PC-3 (cell line): Measurements from ENCODE around the gene FAR1. TPM values are rescaled to one million over a fixed set of nuclear protein-coding genes. Genes with fewer than 3 reads are reported as not detected.
A peak's percentile ranks its signal among the peaks of the same experiment; 100 is the strongest.

Source experiments
- ATAC-seq: fragments of 200-7000 bp; cut with Tn5 transposase; 2 replicates; pipeline ENCODE4 v1.9.1; 2020; ENCODE audit warnings: mild to moderate bottlenecking, moderate library complexity
- BruUV-seq: library from RNA; stranded (reverse); fragments of 400-500 nt; replicated peaks from 2 replicates; lab custom pipeline; 2021; lab: Mats Ljungman, UMichigan
- CTCF ChIA-PET: fragments of 300-600 bp; sonication (Branson Sonifier 250); formaldehyde crosslinking; loops from one replicate; lab custom pipeline; 2022; ENCODE audit warnings: antibody characterized with exemption; lab: Charles Lee
- POLR2A ChIA-PET: fragments of 300-600 bp; sonication (Branson Sonifier 250); formaldehyde crosslinking; loops from one replicate; lab custom pipeline; 2022; ENCODE audit warnings: antibody characterized with exemption; ENCODE audit not compliant: unreplicated experiment; lab: Charles Lee
- DNase-seq: peaks from one replicate; pipeline ENCODE4 v3.0.0-alpha.2; 2015
- H2AFZ ChIP-seq: fragments of 300-600 bp; sonication (generic); 2 replicates; pipeline ENCODE4 v1.6.0; 2016; ENCODE audit warnings: antibody characterized with exemption, low read length
- H3F3A ChIP-seq: fragments of 300-600 bp; sonication (generic); one replicate; pipeline ENCODE4 v1.6.0; 2017; ENCODE audit warnings: antibody characterized with exemption, low read length, control low read depth, mild to moderate bottlenecking; ENCODE audit not compliant: unreplicated experiment
- H3K27ac ChIP-seq: fragments of 300-600 bp; sonication (generic); 2 replicates; pipeline ENCODE4 v1.5.1; 2016; ENCODE audit warnings: mild to moderate bottlenecking, low read length
- H3K27me3 ChIP-seq: fragments of 300-600 bp; sonication (generic); 2 replicates; pipeline ENCODE4 v1.6.1; 2016; ENCODE audit warnings: low read length, mixed read lengths
- H3K36me3 ChIP-seq: fragments of 300-600 bp; sonication (generic); 2 replicates; pipeline ENCODE4 v1.6.1; 2016; ENCODE audit warnings: low read depth, mixed run types, low read length, mixed read lengths
- H3K4me1 ChIP-seq: fragments of 300-600 bp; sonication (generic); 2 replicates; pipeline ENCODE4 v1.5.1; 2016; ENCODE audit warnings: low read length; ENCODE audit not compliant: insufficient read depth
- H3K4me2 ChIP-seq: fragments of 300-600 bp; sonication (generic); 2 replicates; pipeline ENCODE4 v1.6.0; 2016; ENCODE audit warnings: low read length
- H3K4me3 ChIP-seq: fragments of 300-600 bp; sonication (generic); 2 replicates; pipeline ENCODE4 v1.5.1; 2016; ENCODE audit warnings: mild to moderate bottlenecking, low read length, mixed read lengths
- H3K79me2 ChIP-seq: fragments of 300-600 bp; sonication (generic); 2 replicates; pipeline ENCODE4 v1.6.1; 2017; ENCODE audit warnings: low read length, mixed read lengths
- H3K9ac ChIP-seq: fragments of 300-600 bp; sonication (generic); 2 replicates; pipeline ENCODE4 v1.6.0; 2016; ENCODE audit warnings: mild to moderate bottlenecking, low read length
- H3K9me2 ChIP-seq: fragments of 300-600 bp; sonication (generic); replicated peaks from 2 replicates; pipeline ENCODE4 v1.6.1; 2016; ENCODE audit warnings: mixed run types, low read length, mixed read lengths
- H3K9me3 ChIP-seq: fragments of 300-600 bp; sonication (generic); 2 replicates; pipeline ENCODE4 v1.6.1; 2016; ENCODE audit warnings: low read length, mixed read lengths
- H4K20me1 ChIP-seq: fragments of 300-600 bp; sonication (generic); 2 replicates; pipeline ENCODE4 v1.6.1; 2016; ENCODE audit warnings: low read length, mixed read lengths
- CTCF ChIP-seq: fragments of 300-600 bp; sonication (generic); conservative IDR thresholded peaks from 2 replicates; pipeline ENCODE4 v1.5.1; 2017; ENCODE audit warnings: antibody characterized with exemption, low read depth, mild to moderate bottlenecking, low read length
- EZH2 ChIP-seq: fragments of 300-600 bp; sonication (generic); IDR thresholded peaks from one replicate; pipeline ENCODE4 v1.6.1; 2017; ENCODE audit warnings: antibody characterized with exemption, mild to moderate bottlenecking, low read length; ENCODE audit not compliant: unreplicated experiment
- EZH2phosphoT487 ChIP-seq: fragments of 300-600 bp; sonication (generic); IDR thresholded peaks from 2 replicates; pipeline ENCODE4 v1.6.1; 2018; ENCODE audit warnings: mild to moderate bottlenecking, antibody characterized with exemption, low read length, borderline replicate concordance
- intact Hi-C: fragments of 100-400 bp; cut with micrococcal nuclease; formaldehyde crosslinking; loops from 2 replicates; pipeline ENCODE4 v1.9.0; 2023
- total RNA-seq: library from RNA; depleted of rRNA; stranded (reverse); fragments of >200 nt; gene quantifications from 2 replicates; pipeline ENCODE4 v1.2.3, GENCODE V29; 2014

The FAR1 gene
- total RNA-seq, 1 experiment from 2014 or later: 45.6 TPM

- no peak overlapping the region for H3K4me3 ChIP-seq
- H3K9me2 ChIP-seq: no peaks in the 10 kb centered on the region
- H3K9ac ChIP-seq: no peak overlapping the region
- ATAC-seq (no peak), DNase-seq (no peak)
- POLR2A ChIA-PET: no interaction called here
- H3K79me2 ChIP-seq: no peaks in the 10 kb centered on the region
- H3K9me3 ChIP-seq: no peaks in the 10 kb centered on the region
- TF ChIP-seq CTCF (no peak), EZH2phosphoT487 (no peak)
- no peak overlapping the region for H3K4me2 ChIP-seq
- no peaks in the 10 kb centered on the region for H3K4me1 ChIP-seq
- H3K27me3 ChIP-seq: no peaks in the 10 kb centered on the region
- H2AFZ ChIP-seq: no peak overlapping the region
- CTCF ChIA-PET: interaction anchor here (0.9 to 1.3 kb wide), 3 partner anchors 179 to 475 kb away, joined by 3 to 6 read pairs (median 3); no protein-coding TSS in a partner anchor
- no peaks in the 10 kb centered on the region for H4K20me1 ChIP-seq
- no peak overlapping the region for H3K27ac ChIP-seq
- no peaks in the 10 kb centered on the region for H3F3A ChIP-seq
- intact Hi-C loops: no loop called here
- no TSS peak for BruUV-seq
- no peaks in the 10 kb centered on the region for H3K36me3 ChIP-seq
Measured at GRCh38 chr11:13775471-13775870, 107.0 kb downstream of the FAR1 start.

- no peaks in the 10 kb centered on the region for H3K9me3 ChIP-seq
Measured at GRCh38 chr11:13776134-13776815, 107.8 kb downstream of the FAR1 start.

More at GRCh38 chr11:13776134-13776815, 107.8 kb downstream of the FAR1 start:
- TF ChIP-seq EZH2: no peak
- no peak for TF ChIP-seq EZH2phosphoT487
- TF ChIP-seq CTCF: peak; percentile 75
- BruUV-seq: no TSS peak
- intact Hi-C loops: loop anchor here (1.0 to 2.0 kb wide), 3 partner anchors 97 to 473 kb away; no protein-coding TSS in a partner anchor
- peak overlapping the region; percentile 20; the same call in 1 of the 2 replicates for H3K9ac ChIP-seq
- ATAC-seq: peak; percentile 86
- POLR2A ChIA-PET: no interaction called here
- H3F3A ChIP-seq: no peaks in the 10 kb centered on the region
- H3K27me3 ChIP-seq: no peaks in the 10 kb centered on the region
- H3K79me2 ChIP-seq: no peaks in the 10 kb centered on the region
- no peaks in the 10 kb centered on the region for H4K20me1 ChIP-seq
- CTCF ChIA-PET: interaction anchor here (0.9 to 1.3 kb wide), 4 partner anchors 173 to 474 kb away, joined by 3 to 6 read pairs (median 3); no protein-coding TSS in a partner anchor
- H3K4me1 ChIP-seq: no peaks in the 10 kb centered on the region
- no peak overlapping the region for H3K4me2 ChIP-seq
- H3K27ac ChIP-seq: no peak overlapping the region
- peak overlapping the region; percentile 31 for H2AFZ ChIP-seq
- no peak overlapping the region for H3K4me3 ChIP-seq
- peak; percentile 64 for DNase-seq
- no peaks in the 10 kb centered on the region for H3K9me2 ChIP-seq
- H3K36me3 ChIP-seq: no peaks in the 10 kb centered on the region
